ENCODE data around the gene GPN2. TPM values are rescaled to one million over a fixed set of nuclear protein-coding genes. Genes with fewer than 3 reads are reported as not detected.
A peak's percentile ranks its signal among the peaks of the same experiment; 100 is the strongest.

The GPN2 gene
- total and polyA plus RNA-seq, 2 of the 4 experiments (the other 2 are of a cell fraction), result 15.4 to 22.2 TPM

- TF ChIP-seq USF2 (IDR thresholded peaks at IDR 0.05; ENCODE audit: low read depth, low read length), result peak; percentile 49; the same call in 1 of the 2 replicates
- TF ChIP-seq RAD21 (IDR thresholded peaks at IDR 0.05; ENCODE audit: low read length), result no peak
- peak; percentile 79 for TF ChIP-seq MAFK (IDR thresholded peaks at IDR 0.05; ENCODE audit: low read depth, low read length)
- peak; percentile 17; the same call in 1 of the 2 replicates for TF ChIP-seq BHLHE40 (IDR thresholded peaks at IDR 0.05; ENCODE audit: low read depth, low read length)
Observed at GRCh38 chr1:26848941-26849774, 40.9 kb downstream of the GPN2 start (continued).

Measured in IMR-90 (cell line).